Stomach (tissue), 4 donors: ENCODE data around the gene RASA3.

Experiments
- POLR2A ChIP-seq, 4 donors: fragments of 450-650 bp; IDR thresholded peaks; one replicate each; pipeline ENCODE4 v1.6.1; 2016; ENCODE audit warnings: antibody characterized with exemption in 4 of 4, control low read depth in 2 of 4, mild to moderate bottlenecking in 1 of 4, moderate library complexity in 1 of 4
- POLR2AphosphoS5 ChIP-seq, 3 donors: sonication (generic); formaldehyde crosslinking; IDR thresholded peaks; one replicate each; pipeline ENCODE4 v1.6.1; 2016; ENCODE audit warnings: antibody characterized with exemption in 3 of 3
- TF ChIP-seq, protein P1 (sequence below), 7 experiments: fragments of 450-650 bp in 4 of 7; fragments of 200-600 bp in 3 of 7; sonication (generic) in 3 of 7; IDR thresholded peaks; one replicate each; pipeline ENCODE4 v1.5.1; 2016 to 2019; ENCODE audit warnings: antibody characterized with exemption in 7 of 7, control low read depth in 2 of 7, mild to moderate bottlenecking in 1 of 7

DNA sequence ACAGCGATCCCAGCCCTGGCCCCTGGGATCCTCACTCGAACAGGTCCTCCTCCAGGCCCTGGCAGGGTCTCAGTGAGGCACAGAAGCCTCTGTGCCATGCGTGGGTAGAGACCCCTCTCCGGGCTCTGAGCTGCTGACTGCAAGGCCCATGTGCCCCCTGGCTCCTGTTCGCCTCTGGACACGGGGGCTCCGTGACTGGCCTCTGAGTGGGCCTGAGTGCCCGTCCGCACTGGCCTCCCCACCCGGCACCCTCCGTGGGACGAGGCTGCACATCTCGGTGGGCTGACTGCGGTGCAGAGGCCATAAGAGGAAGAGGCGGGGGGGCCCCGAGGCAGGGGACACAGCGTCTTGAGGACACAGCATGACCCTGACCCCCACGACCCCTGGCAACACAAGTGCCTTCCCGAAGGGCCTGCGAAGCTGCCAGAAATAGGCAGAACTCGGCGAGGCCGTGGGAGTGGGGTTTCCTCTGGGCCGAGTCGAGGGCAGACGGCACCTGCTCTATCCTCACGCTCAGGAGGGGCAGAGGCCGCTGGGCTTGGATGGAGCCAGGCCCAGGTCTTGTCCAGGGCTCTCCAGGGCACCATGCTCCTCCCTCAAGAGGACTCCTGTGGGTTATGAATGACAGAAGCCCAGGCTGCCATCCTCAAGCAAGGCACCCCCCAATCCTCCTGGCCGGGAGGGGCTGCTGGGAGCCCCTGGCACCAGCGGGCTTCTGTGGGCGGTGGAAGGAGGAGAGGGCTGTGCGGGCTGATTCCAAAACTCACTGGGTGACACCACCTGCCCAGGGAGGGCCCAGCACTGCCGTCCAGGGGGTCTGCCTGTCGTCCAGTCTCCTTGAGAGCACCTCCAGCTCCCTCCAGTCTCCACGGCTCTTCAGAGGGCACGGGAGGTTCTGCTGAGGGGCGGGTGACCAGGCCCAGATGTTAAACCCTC, 52.6 kb downstream of the RASA3 start:
- TF ChIP-seq, protein P1, sequence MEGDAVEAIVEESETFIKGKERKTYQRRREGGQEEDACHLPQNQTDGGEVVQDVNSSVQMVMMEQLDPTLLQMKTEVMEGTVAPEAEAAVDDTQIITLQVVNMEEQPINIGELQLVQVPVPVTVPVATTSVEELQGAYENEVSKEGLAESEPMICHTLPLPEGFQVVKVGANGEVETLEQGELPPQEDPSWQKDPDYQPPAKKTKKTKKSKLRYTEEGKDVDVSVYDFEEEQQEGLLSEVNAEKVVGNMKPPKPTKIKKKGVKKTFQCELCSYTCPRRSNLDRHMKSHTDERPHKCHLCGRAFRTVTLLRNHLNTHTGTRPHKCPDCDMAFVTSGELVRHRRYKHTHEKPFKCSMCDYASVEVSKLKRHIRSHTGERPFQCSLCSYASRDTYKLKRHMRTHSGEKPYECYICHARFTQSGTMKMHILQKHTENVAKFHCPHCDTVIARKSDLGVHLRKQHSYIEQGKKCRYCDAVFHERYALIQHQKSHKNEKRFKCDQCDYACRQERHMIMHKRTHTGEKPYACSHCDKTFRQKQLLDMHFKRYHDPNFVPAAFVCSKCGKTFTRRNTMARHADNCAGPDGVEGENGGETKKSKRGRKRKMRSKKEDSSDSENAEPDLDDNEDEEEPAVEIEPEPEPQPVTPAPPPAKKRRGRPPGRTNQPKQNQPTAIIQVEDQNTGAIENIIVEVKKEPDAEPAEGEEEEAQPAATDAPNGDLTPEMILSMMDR (IDR thresholded peaks at IDR 0.05) = no peak
- TF ChIP-seq POLR2AphosphoS5 (IDR thresholded peaks at IDR 0.05) (no peak), POLR2A (IDR thresholded peaks at IDR 0.05) (no peak)
